Smooth muscle cell of the brain vasculature (primary cell): ENCODE results near the gene CAMK1D.
"Not testable (repeated sequence)": the region's sequence is repeated elsewhere in the genome, so short reads cannot be mapped to it uniquely, and the experiment has no call there.

ENCODE experiments used
- DNase-seq: peaks from one replicate; pipeline ENCODE4 v3.0.0-alpha.2; 2012; ENCODE audit warnings: low read depth, low spot score

CAMK1D gene

GRCh38 chr10:12791728-12792127 lies 442.4 kb downstream of the CAMK1D start:
- DNase-seq, result no peak

GRCh38 chr10:12792889-12793556 lies 443.7 kb downstream of the CAMK1D start:
- DNase-seq, result no peak

GRCh38 chr10:12795315-12796110 lies 446.2 kb downstream of the CAMK1D start:
- no peak for DNase-seq

GRCh38 chr10:12796401-12797160 lies 447.2 kb downstream of the CAMK1D start:
- DNase-seq, result no peak

- DNase-seq, result no peak
Observed at GRCh38 chr10:12797471-12798262, 448.3 kb downstream of the CAMK1D start.

DNA sequence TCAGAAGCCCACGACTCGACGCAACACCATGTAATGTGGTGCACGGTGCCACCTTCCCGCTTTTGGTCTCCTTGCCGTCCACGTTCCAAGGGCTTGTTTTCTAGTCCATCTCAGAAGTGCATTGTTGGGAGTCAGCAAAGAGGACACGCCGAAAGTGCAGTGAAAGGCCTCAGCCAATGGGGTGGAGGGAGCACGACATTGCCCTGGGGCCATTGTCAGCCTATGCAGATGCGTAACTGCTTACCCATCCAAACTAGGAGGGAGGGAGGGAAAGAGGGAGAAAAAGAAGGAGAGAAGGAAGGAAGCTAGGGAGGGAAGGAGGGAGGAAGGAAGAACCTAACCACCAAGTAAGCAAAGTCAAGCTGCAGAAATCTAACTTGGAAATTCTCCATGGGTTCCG lies 449.8 kb downstream of the CAMK1D start:
- DNase-seq, result no peak

- DNase-seq, result no peak
Observed at GRCh38 chr10:12799714-12800113, 450.4 kb downstream of the CAMK1D start.

GRCh38 chr10:12800302-12800701 lies 451.0 kb downstream of the CAMK1D start:
- no peak for DNase-seq

- no peak for DNase-seq
Observed at GRCh38 chr10:12801214-12802087, 452.1 kb downstream of the CAMK1D start.

- no peak for DNase-seq
Observed at GRCh38 chr10:12803776-12804175, 454.4 kb downstream of the CAMK1D start.

GRCh38 chr10:12806228-12807095 lies 457.1 kb downstream of the CAMK1D start:
- no peak for DNase-seq

GRCh38 chr10:12807096-12807755 lies 457.9 kb downstream of the CAMK1D start:
- DNase-seq, result no peak

GRCh38 chr10:12808014-12808613 lies 458.8 kb downstream of the CAMK1D start:
- no peak for DNase-seq

DNA sequence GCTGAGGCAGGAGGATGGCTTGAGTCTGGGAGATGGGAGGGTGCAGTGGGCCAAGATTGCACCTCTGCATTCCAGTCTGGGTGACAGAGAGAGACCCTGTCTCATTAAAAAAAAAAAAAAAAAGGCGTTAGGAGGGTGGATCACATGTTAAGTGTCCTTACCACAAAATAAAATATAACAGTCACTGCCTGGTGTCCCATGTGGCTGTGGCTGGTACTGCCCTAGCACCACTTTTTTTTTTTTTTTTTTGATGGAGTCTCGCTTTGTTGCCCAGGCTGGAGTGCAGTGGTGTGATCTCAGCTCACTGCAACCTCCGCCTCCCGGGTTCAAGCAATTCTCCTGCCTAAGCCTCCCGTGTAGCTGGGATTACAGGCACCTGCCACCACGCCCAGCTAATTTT lies 460.7 kb downstream of the CAMK1D start:
- not testable (repeated sequence) for DNase-seq

DNA sequence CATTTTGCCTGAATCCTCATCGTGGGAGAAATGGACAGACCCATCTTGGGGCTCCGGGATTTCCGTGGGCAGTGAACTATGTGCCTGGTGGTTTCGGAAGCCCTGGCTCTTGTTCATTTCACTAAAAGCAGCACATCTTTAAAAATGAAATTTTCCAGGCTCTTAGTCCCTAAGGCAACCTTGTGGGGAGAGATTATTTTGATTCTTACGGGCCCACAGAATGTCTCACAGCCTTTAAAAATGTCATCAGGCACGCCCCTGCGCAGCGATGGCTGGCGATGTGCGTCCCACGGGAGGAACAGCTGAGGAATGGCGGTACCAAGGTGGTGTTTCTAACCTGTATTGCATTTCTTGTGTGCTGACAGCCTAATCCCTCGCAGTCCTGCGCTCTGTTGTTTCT lies 462.5 kb downstream of the CAMK1D start:
- no peak for DNase-seq

DNA sequence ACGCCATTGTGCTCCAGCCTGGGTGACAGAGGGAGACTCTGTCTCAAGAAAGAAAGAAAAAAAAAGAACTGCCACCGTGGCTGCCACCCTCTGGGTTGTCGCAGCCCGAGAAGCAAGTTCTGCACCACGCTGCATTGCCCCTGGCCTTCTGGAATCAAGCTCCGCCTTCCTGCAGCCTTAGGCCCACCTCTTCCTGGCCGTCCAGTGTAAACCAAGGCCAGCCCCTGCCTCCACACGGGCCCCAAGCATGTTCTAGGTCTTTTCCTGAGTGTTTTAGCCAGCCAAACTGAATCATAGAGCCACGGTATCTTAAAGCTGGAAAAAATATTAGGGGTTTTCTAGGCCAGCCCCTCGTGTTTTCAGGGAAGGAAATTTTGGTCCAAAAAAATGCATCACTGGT lies 463.2 kb downstream of the CAMK1D start:
- no peak for DNase-seq

GRCh38 chr10:12814166-12814565 lies 464.8 kb downstream of the CAMK1D start:
- DNase-seq, result no peak

GRCh38 chr10:12819071-12819470 lies 469.7 kb downstream of the CAMK1D start:
- no peak for DNase-seq

GRCh38 chr10:12819656-12820055 lies 470.3 kb downstream of the CAMK1D start:
- no peak for DNase-seq
